H7 (cell line): ENCODE results near the gene POC1A. TPM values are rescaled to one million over a fixed set of nuclear protein-coding genes. Genes with fewer than 3 reads are reported as not detected.
"Not testable (repeated sequence)": the region's sequence is repeated elsewhere in the genome, so short reads cannot be mapped to it uniquely, and the experiment has no call there.

Experiments used
- DNase-seq: peaks from one replicate; pipeline ENCODE4 v3.0.0; 2012
- H3K27me3 ChIP-seq: 2 replicates; pipeline ENCODE4 v1.6.0; 2011; ENCODE audit warnings: mild to moderate bottlenecking, low read length; ENCODE audit not compliant: control insufficient read depth, insufficient read depth
- H3K36me3 ChIP-seq: replicated peaks from 2 replicates; pipeline ENCODE4 v1.5.1; 2011; ENCODE audit warnings: low read length; ENCODE audit not compliant: control insufficient read depth, insufficient read depth
- H3K4me3 ChIP-seq: 2 replicates; pipeline ENCODE4 v1.5.1; 2011; ENCODE audit warnings: low read depth, mild to moderate bottlenecking, control low read depth, low read length, moderate library complexity; ENCODE audit not compliant: insufficient read depth
- total RNA-seq: library from RNA; depleted of rRNA; stranded (reverse); fragments of >200 nt; shearing (Covaris generic); gene quantifications from 2 replicates; pipeline ENCODE4 v1.2.3, GENCODE V29; 2014

Gene POC1A
- total RNA-seq, 1 experiment from 2014 or later, result 25.1 TPM

DNA sequence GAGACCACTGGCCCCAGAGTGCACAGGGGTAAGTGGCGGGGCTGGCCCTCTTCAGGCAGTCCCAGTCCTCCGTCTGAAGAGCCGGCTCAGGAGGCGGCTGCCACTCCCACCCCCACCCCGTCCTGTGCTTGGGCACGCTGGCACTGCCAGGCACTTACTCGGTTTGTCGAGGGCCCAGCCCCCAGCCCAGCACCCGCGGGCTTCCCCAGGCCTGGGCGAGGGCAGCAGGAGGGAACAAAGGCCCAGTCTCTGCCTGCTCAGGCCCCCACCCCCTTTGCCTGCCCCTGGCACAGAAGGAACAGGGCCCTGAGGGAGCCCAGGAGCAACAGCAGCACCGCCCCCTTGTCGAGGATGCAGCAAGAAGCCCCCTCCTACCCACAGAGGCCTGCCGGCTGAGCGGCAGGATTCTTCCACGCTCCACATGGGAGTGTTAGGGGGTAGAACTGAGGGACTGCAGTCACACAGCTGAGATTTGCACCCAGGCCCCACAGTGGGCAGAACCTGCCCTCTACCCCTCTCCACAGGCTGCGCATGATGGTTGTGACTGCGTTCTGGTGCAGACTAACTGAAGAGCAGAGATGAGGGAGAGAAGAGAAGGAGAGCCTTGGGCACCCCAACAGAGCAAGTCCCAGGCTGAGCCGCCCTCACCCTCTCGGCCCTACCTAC, 106.8 kb downstream of the POC1A start:
- Histone ChIP-seq H3K27me3 (no peaks in the 10 kb centered on the region), H3K4me3 (no peak overlapping the region), H3K36me3 (peaks cover 15% of the 10 kb centered on the region)
- DNase-seq, result no peak

DNA sequence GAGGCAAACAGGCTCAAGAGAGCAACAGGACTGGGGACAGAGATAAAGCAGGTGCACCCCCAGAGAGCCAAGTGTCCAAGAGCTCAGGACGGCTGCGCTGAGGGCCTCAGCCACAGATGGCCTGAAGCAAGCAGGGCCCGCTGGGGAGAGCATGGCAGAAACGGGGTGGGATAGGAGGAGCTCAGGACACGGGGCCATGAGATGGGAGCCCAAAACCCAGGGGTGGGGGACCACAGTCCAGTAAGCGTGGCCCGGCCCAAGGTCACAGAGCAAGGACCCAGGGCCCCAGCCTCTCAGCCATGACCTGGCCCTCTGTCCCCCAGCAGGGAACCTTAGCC, 107.4 kb downstream of the POC1A start:
- peaks cover 12% of the 10 kb centered on the region for H3K36me3 ChIP-seq
- no peak overlapping the region for H3K4me3 ChIP-seq
- DNase-seq, result no peak
- H3K27me3 ChIP-seq, result no peaks in the 10 kb centered on the region

GRCh38 chr3:52046186-52046901, 107.9 kb downstream of the POC1A start:
- Histone ChIP-seq H3K36me3 (peaks cover 9% of the 10 kb centered on the region), H3K4me3 (no peak overlapping the region), H3K27me3 (no peaks in the 10 kb centered on the region)
- no peak for DNase-seq

GRCh38 chr3:52044869-52045619, 109.2 kb downstream of the POC1A start:
- Histone ChIP-seq H3K4me3 (no peak overlapping the region), H3K27me3 (no peaks in the 10 kb centered on the region), H3K36me3 (peaks cover 3% of the 10 kb centered on the region)
- peak; percentile 87 for DNase-seq

- Histone ChIP-seq H3K4me3 (no peak overlapping the region), H3K27me3 (no peaks in the 10 kb centered on the region), H3K36me3 (no peaks in the 10 kb centered on the region)
- DNase-seq, result no peak
These were observed 110.5 kb downstream of the POC1A start for GRCh38 chr3:52043750-52044149.

GRCh38 chr3:52043039-52043438, 111.2 kb downstream of the POC1A start:
- H3K4me3 ChIP-seq, H3K36me3 ChIP-seq, H3K27me3 ChIP-seq, DNase-seq: not testable (repeated sequence)

- Histone ChIP-seq H3K27me3 (no peaks in the 10 kb centered on the region), H3K36me3 (no peaks in the 10 kb centered on the region), H3K4me3 (no peak overlapping the region)
- DNase-seq, result peak; percentile 87
These were observed 113.0 kb downstream of the POC1A start for GRCh38 chr3:52041118-52041731.

GRCh38 chr3:52040600-52040999, 113.6 kb downstream of the POC1A start:
- no peak for DNase-seq
- Histone ChIP-seq H3K27me3 (no peaks in the 10 kb centered on the region), H3K4me3 (no peak overlapping the region), H3K36me3 (no peaks in the 10 kb centered on the region)

- H3K27me3 ChIP-seq, result no peaks in the 10 kb centered on the region
- no peaks in the 10 kb centered on the region for H3K36me3 ChIP-seq
- no peak overlapping the region for H3K4me3 ChIP-seq
- no peak for DNase-seq
These were observed 114.4 kb downstream of the POC1A start for GRCh38 chr3:52039846-52040245.

- Histone ChIP-seq H3K27me3 (no peaks in the 10 kb centered on the region), H3K4me3 (no peak overlapping the region), H3K36me3 (no peaks in the 10 kb centered on the region)
- DNase-seq, result no peak
These were observed 114.8 kb downstream of the POC1A start for GRCh38 chr3:52039426-52039825.

GRCh38 chr3:52038227-52038626, 116.0 kb downstream of the POC1A start:
- H3K4me3 ChIP-seq, result no peak overlapping the region
- H3K36me3 ChIP-seq, result no peaks in the 10 kb centered on the region
- H3K27me3 ChIP-seq, result no peaks in the 10 kb centered on the region
- DNase-seq, result no peak

DNA sequence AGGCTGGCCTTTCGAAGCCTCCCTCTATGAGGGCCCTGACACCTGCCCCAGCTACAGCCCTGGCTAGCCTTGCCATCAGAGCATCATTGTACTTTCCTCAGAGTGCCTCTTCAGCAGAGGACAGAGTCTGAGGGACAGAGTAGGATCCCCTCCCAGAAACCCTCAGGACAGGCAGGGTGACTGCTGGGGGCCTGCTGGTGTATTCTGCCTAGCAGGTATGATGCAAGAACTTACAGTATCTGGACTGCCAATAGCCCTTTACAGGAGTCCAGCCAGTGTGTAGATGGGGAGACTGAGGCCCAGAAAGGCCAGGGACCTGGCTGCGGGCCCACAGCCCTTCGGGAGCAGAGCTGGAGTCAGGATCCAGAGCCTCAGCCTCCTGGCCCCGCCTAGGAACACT, 116.9 kb downstream of the POC1A start:
- Histone ChIP-seq H3K4me3 (no peak overlapping the region), H3K36me3 (no peaks in the 10 kb centered on the region), H3K27me3 (no peaks in the 10 kb centered on the region)
- DNase-seq, result no peak

DNA sequence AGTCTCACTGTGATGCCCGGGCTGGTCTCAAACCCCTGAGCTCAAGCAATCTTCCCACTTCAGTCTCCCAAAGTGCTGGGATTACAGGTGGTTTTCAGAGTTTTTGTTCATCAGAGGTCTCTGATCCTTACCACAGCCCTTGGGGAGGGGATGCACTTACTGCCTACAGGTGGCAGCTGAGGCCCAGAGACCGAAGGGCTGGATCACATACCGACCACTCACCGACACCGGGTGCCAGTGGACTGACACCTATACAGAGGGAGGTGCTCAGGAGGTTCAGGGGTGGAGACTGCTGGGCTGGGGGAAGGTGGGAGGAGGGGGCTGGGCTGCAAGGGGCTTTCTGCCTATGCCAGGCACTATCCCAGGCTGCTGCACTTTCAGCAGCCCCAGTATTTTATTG, 117.4 kb downstream of the POC1A start:
- H3K4me3 ChIP-seq, result no peak overlapping the region
- peak; percentile 91 for DNase-seq
- no peaks in the 10 kb centered on the region for H3K27me3 ChIP-seq
- no peaks in the 10 kb centered on the region for H3K36me3 ChIP-seq

DNA sequence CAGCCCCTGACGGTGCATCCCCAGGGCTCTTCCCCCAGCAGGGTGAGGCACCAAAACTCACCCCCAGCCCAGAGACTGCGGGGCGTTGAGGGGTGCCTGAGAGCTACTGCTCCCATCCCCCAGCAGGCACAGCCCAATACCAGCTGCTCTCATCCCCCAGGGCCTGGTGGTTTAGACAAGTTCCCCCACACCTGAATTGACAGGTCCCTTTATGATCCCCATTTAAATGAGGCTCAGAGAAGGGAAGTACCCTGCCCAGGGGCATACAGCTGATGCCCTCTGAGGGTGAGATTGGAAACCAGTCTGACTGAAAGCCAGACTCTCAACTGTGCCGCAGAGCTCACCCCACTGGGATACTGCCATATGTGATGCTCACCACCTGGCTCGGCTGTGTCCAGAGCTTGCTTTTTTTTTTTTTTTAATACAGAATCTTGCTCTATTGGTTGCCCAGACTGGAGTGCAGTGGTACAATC, 118.0 kb downstream of the POC1A start:
- no peaks in the 10 kb centered on the region for H3K27me3 ChIP-seq

More for the DNA sequence above, 118.0 kb downstream of the POC1A start:
- no peak overlapping the region for H3K4me3 ChIP-seq
- no peaks in the 10 kb centered on the region for H3K36me3 ChIP-seq
- DNase-seq, result no peak
